ENCODE data around the gene SLC49A3. TPM values are rescaled to one million over a fixed set of nuclear protein-coding genes. Genes with fewer than 3 reads are reported as not detected.
"Not testable (repeated sequence)": the region's sequence is repeated elsewhere in the genome, so short reads cannot be mapped to it uniquely, and the experiment has no call there.

Gene SLC49A3
- polyA plus RNA-seq, 1 experiment, result 2.8 TPM

DNA sequence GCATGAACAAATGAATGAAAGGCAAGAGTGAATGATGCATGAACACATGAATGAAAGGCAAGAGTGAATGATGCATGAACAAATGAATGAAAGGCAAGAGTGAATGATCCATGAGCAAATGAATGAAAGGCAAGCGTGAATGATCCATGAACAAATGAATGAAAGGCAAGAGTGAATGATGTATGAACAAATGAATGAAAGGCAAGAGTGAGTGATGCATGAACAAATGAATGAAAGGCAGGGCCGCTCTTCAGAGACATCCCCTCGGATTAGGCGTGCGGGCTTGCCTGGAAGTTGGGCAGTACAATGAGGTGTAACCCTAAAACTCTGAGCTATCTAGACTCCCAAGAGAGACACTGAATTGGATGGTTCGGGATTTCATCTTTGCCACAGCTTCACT, 20.4 kb upstream of the SLC49A3 start:
- ChIA-PET CTCF (interaction anchor here (1.7 kb wide), 1 partner anchor 33 kb away, joined by 4 read pairs; no protein-coding TSS in a partner anchor), POLR2A (no interaction called here)
- Histone ChIP-seq H3K4me3 (ENCODE audit: low read depth, low read length) (no peak overlapping the region), H3K27me3 (ENCODE audit: control insufficient read depth, insufficient read depth, low read length) (no peaks in the 10 kb centered on the region), H3K36me3 (ENCODE audit: control insufficient read depth, insufficient read depth, low read length) (peaks cover 6% of the 10 kb centered on the region; the same call in 1 of the 2 replicates)
- DNase-seq (ENCODE audit: low read depth), result no peak
- TF ChIP-seq, protein P1, sequence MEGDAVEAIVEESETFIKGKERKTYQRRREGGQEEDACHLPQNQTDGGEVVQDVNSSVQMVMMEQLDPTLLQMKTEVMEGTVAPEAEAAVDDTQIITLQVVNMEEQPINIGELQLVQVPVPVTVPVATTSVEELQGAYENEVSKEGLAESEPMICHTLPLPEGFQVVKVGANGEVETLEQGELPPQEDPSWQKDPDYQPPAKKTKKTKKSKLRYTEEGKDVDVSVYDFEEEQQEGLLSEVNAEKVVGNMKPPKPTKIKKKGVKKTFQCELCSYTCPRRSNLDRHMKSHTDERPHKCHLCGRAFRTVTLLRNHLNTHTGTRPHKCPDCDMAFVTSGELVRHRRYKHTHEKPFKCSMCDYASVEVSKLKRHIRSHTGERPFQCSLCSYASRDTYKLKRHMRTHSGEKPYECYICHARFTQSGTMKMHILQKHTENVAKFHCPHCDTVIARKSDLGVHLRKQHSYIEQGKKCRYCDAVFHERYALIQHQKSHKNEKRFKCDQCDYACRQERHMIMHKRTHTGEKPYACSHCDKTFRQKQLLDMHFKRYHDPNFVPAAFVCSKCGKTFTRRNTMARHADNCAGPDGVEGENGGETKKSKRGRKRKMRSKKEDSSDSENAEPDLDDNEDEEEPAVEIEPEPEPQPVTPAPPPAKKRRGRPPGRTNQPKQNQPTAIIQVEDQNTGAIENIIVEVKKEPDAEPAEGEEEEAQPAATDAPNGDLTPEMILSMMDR (IDR thresholded peaks at IDR 0.05; ENCODE audit: insufficient read depth, low read depth, low read length), result no peak

DNA sequence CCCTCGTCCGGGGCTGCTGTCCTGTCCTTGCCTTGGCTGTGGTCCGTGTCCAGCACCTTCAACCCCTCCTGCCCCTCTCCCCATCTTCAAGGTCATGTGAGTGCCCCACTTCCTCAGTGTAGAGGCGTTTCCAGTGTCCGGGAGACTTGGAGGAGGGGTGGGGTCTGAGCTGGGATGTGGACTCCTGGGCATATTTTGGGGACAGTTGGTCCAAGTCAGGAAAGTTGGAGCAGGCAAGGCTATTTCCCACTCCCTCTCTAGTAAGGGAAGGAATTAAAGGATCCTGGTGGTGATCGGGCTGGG, 19.6 kb upstream of the SLC49A3 start:
- no peaks in the 10 kb centered on the region for H3K27me3 ChIP-seq (ENCODE audit: control insufficient read depth, insufficient read depth, low read length)
- DNase-seq (ENCODE audit: low read depth), result no peak
- CTCF ChIA-PET, result interaction anchor here (1.7 kb wide), 1 partner anchor 33 kb away, joined by 4 read pairs; no protein-coding TSS in a partner anchor
- H3K36me3 ChIP-seq (ENCODE audit: control insufficient read depth, insufficient read depth, low read length), result peaks cover 5% of the 10 kb centered on the region; the same call in 1 of the 2 replicates
- no peak overlapping the region for H3K4me3 ChIP-seq (ENCODE audit: low read depth, low read length)
- TF ChIP-seq, protein P1 (IDR thresholded peaks at IDR 0.05; ENCODE audit: insufficient read depth, low read depth, low read length), result no peak
- POLR2A ChIA-PET, result no interaction called here

DNA sequence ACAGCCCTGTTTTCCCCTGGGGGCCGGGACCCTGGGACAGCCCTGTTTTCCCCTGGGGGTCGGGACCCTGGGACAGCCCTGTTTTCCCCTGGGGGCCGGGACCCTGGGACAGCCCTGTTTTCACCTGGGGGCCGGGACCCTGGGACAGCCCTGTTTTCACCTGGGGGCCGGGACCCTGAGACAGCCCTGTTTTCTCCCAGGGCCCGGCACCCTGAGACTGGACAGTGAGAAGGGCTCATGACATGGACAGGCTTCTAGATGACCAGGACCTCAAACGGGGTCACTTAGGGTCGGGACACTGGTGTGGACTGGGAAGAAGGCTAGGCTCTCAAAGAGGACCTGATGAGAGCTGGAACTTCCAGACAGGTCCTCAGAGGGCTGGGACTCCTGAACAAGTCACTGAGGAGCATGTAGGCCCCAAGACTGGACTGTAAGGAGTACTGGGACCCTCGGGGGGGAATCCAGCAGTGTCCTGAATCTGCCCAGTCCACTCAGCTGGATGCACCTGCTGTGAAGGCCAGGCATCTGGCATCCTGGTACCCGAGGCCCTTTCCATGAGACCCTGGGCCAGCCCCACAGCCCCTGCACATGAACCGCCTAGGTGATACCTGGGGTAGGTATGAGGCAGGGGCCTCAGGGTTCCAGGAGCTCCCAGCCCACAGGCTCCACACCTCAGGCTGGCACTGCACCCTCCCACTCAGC, 19.1 kb upstream of the SLC49A3 start:
- no peak for DNase-seq (ENCODE audit: low read depth)
- CTCF ChIA-PET, result no interaction called here
- H3K4me3 ChIP-seq (ENCODE audit: low read depth, low read length), result no peak overlapping the region
- peaks cover under 1% of the 10 kb centered on the region; the same call in 1 of the 2 replicates for H3K27me3 ChIP-seq (ENCODE audit: control insufficient read depth, insufficient read depth, low read length)
- POLR2A ChIA-PET, result no interaction called here
- TF ChIP-seq, protein P1 (IDR thresholded peaks at IDR 0.05; ENCODE audit: insufficient read depth, low read depth, low read length), result no peak
- H3K36me3 ChIP-seq (ENCODE audit: control insufficient read depth, insufficient read depth, low read length), result peaks cover 5% of the 10 kb centered on the region; the same call in 1 of the 2 replicates

DNA sequence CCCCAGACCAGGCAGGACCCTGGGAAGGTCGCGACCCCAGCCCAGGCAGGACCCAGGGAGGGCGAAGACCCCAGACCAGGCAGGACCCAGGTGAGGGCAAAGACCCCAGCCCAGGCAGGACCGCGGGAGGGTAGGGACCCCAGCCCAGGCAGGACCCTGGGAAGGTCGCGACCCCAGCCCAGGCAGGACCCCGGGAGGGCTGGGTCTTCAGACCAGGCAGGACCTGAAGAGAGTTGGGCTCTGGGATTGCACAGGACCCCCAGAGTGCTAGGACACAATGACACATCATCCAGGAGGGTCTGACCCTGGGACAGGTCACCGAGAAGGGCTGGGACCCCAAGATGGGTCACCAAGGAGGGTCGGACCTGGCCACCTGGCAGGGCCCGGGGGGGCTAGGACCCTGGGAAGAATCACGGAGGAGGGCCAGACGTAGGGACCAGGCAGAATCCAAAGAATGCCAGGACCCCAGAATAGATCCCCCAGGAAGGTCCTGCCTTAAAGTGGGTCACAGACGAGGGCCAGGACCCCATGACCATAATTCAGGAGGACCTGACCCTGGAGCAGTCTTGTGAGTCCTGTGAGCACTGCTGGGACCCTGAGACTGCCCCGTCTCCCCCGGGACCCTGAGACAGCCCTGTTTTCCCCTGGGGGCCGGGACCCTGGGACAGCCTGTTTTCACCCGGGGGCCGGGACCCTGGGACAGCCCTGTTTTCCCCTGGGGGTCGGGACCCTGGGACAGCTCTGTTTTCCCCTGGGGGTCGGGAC, 18.1 kb upstream of the SLC49A3 start:
- POLR2A ChIA-PET, result no interaction called here
- peak overlapping the region; percentile 96 for H3K4me3 ChIP-seq (ENCODE audit: low read depth, low read length)
- CTCF ChIA-PET, result no interaction called here
- no peak for DNase-seq (ENCODE audit: low read depth)
- peaks cover 5% of the 10 kb centered on the region; the same call in 1 of the 2 replicates for H3K36me3 ChIP-seq (ENCODE audit: control insufficient read depth, insufficient read depth, low read length)
- TF ChIP-seq, protein P1 (IDR thresholded peaks at IDR 0.05; ENCODE audit: insufficient read depth, low read depth, low read length), result no peak
- peaks cover 3% of the 10 kb centered on the region for H3K27me3 ChIP-seq (ENCODE audit: control insufficient read depth, insufficient read depth, low read length)

DNA sequence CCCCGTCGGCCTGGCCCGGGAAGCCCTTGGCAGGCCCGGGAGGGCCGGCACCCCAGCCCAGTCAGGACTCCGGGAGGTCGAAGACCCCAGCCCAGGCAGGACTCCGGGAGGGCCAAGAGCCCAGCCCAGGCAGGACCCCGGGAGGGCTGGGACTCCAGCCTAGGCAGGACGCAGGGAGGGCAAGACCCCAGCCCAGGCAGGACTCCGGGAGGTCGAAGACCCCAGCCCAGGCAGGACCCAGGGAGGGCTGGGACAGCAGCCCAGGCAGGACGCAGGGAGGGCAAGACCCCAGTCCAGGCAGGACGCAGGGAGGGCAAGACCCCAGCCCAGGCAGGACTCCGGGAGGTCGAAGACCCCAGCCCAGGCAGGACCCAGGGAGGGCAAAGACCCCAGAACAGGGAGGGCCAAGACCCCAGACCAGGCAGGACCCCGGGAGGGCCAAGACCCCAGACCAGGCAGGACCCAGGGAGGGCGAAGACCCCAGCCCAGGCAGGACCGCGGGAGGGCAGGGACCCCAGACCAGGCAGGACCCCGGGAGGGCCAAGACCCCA, 17.2 kb upstream of the SLC49A3 start:
- POLR2A ChIA-PET; H3K27me3 ChIP-seq (ENCODE audit: control insufficient read depth, insufficient read depth, low read length); H3K36me3 ChIP-seq (ENCODE audit: control insufficient read depth, insufficient read depth, low read length); DNase-seq (ENCODE audit: low read depth); CTCF ChIA-PET: not testable (repeated sequence)
- peak overlapping the region; percentile 96 for H3K4me3 ChIP-seq (ENCODE audit: low read depth, low read length)
